HG02938 (cell line): ENCODE data around the gene SYNPO2.
"Not testable (repeated sequence)": the region's sequence is repeated elsewhere in the genome, so short reads cannot be mapped to it uniquely, and the experiment has no call there.

Source experiments
- ATAC-seq: cut with Tn5 transposase; IDR thresholded peaks from one replicate; pipeline ENCODE4 v1.9.1; 2021; ENCODE audit warnings: mild to moderate bottlenecking, moderate library complexity; ENCODE audit not compliant: unreplicated experiment

The SYNPO2 gene

GRCh38 chr4:118993333-118993732 lies 104.7 kb downstream of the SYNPO2 start:
- ATAC-seq: no peak

- ATAC-seq: no peak
Measured at GRCh38 chr4:118994030-118994429, 105.4 kb downstream of the SYNPO2 start.

- no peak for ATAC-seq
Measured at GRCh38 chr4:118995693-118996391, 107.2 kb downstream of the SYNPO2 start.

GRCh38 chr4:118997601-118998000 lies 108.9 kb downstream of the SYNPO2 start:
- ATAC-seq: no peak

- ATAC-seq: no peak
Measured at GRCh38 chr4:118999919-119000318, 111.3 kb downstream of the SYNPO2 start.

- ATAC-seq: no peak
Measured at GRCh38 chr4:119000400-119000799, 111.7 kb downstream of the SYNPO2 start.

- no peak for ATAC-seq
Measured at GRCh38 chr4:119002476-119002875, 113.8 kb downstream of the SYNPO2 start.

- ATAC-seq: not testable (repeated sequence)
Measured at GRCh38 chr4:119003001-119003400, 114.3 kb downstream of the SYNPO2 start.

- no peak for ATAC-seq
Measured at GRCh38 chr4:119005928-119006460, 117.3 kb downstream of the SYNPO2 start.

- no peak for ATAC-seq
Measured at GRCh38 chr4:119008761-119009160, 120.1 kb downstream of the SYNPO2 start.

- ATAC-seq: not testable (repeated sequence)
Measured at GRCh38 chr4:119010221-119010620, 121.6 kb downstream of the SYNPO2 start.

GRCh38 chr4:119010909-119011606 lies 122.4 kb downstream of the SYNPO2 start:
- no peak for ATAC-seq

- no peak for ATAC-seq
Measured at GRCh38 chr4:119011607-119011988, 122.9 kb downstream of the SYNPO2 start.

- ATAC-seq: no peak
Measured at GRCh38 chr4:119014658-119015057, 126.0 kb downstream of the SYNPO2 start.

- ATAC-seq: no peak
Measured at GRCh38 chr4:119016636-119017035, 128.0 kb downstream of the SYNPO2 start.

- ATAC-seq: no peak
Measured at GRCh38 chr4:119017636-119018035, 129.0 kb downstream of the SYNPO2 start.

- no peak for ATAC-seq
Measured at GRCh38 chr4:119020158-119020557, 131.5 kb downstream of the SYNPO2 start.

- not testable (repeated sequence) for ATAC-seq
Measured at GRCh38 chr4:119022520-119022919, 133.9 kb downstream of the SYNPO2 start.

GRCh38 chr4:119024102-119024501 lies 135.4 kb downstream of the SYNPO2 start:
- ATAC-seq: no peak

GRCh38 chr4:119025420-119025819 lies 136.8 kb downstream of the SYNPO2 start:
- ATAC-seq: no peak

- ATAC-seq: no peak
Measured at GRCh38 chr4:119025916-119026661, 137.4 kb downstream of the SYNPO2 start.
